DND-41 (cell line): Measurements from ENCODE around the gene FUBP3.

Experiments used
- ATAC-seq: fragments of 200-7000 bp; cut with Tn5 transposase; 3 replicates; pipeline ENCODE4 v1.9.1; 2021; ENCODE audit warnings: low read depth; ENCODE audit not compliant: insufficient read depth
- DNase-seq: peaks from one replicate; pipeline ENCODE4 v3.0.0-alpha.2; 2020
- H2AFZ ChIP-seq: 2 replicates; pipeline ENCODE4 v1.6.0; 2012; ENCODE audit warnings: low read depth, low read length
- H3K27ac ChIP-seq: 2 replicates; pipeline ENCODE4 v1.5.1; 2012; ENCODE audit warnings: low read length, inconsistent platforms
- H3K27me3 ChIP-seq: fragments of 200-600 bp; sonication (generic); 2 replicates; pipeline ENCODE4 v1.6.0; 2012; ENCODE audit warnings: low read length, mild to moderate bottlenecking, inconsistent platforms; ENCODE audit not compliant: insufficient read depth, poor library complexity
- H3K36me3 ChIP-seq: 2 replicates; pipeline ENCODE4 v1.5.1; 2012; ENCODE audit warnings: low read length, inconsistent platforms; ENCODE audit not compliant: insufficient read depth
- H3K4me1 ChIP-seq: 2 replicates; pipeline ENCODE4 v1.5.1; 2012; ENCODE audit warnings: mild to moderate bottlenecking, low read length; ENCODE audit not compliant: insufficient read depth
- H3K4me2 ChIP-seq: 2 replicates; pipeline ENCODE4 v1.6.0; 2012; ENCODE audit warnings: mild to moderate bottlenecking, moderate library complexity, low read length, inconsistent platforms; ENCODE audit not compliant: insufficient read depth
- H3K4me3 ChIP-seq, 2 experiments: fragments of 200-600 bp in 1 of 2; shearing (Covaris generic) in 1 of 2; 2 replicates each; pipeline ENCODE4 v1.5.1; 2012 to 2016; ENCODE audit warnings: inconsistent platforms in 2 of 2, low read length in 2 of 2, mild to moderate bottlenecking in 2 of 2, low read depth in 1 of 2, moderate library complexity in 1 of 2
- H3K79me2 ChIP-seq: 2 replicates; pipeline ENCODE4 v1.6.0; 2012; ENCODE audit warnings: low read length, inconsistent platforms; ENCODE audit not compliant: insufficient read depth
- H3K9ac ChIP-seq: 2 replicates; pipeline ENCODE4 v1.6.0; 2012; ENCODE audit warnings: low read depth, mild to moderate bottlenecking, inconsistent platforms, low read length, moderate library complexity
- H3K9me3 ChIP-seq: 2 replicates; pipeline ENCODE4 v1.5.1; 2012; ENCODE audit warnings: low read length, moderate library complexity, mild to moderate bottlenecking, inconsistent platforms; ENCODE audit not compliant: insufficient read depth, severe bottlenecking
- H4K20me1 ChIP-seq: 2 replicates; pipeline ENCODE4 v1.6.0; 2012; ENCODE audit warnings: low read length; ENCODE audit not compliant: insufficient read depth
- CTCF ChIP-seq: IDR thresholded peaks from 2 replicates; pipeline ENCODE4 v1.5.1; 2012; ENCODE audit warnings: borderline replicate concordance, low read length, moderate library complexity, mild to moderate bottlenecking; ENCODE audit not compliant: poor library complexity, severe bottlenecking; ENCODE audit errors: extremely low read depth
- EZH2 ChIP-seq: IDR thresholded peaks from 3 replicates; pipeline ENCODE4 v1.6.1; 2012; ENCODE audit warnings: borderline replicate concordance, low read depth, mild to moderate bottlenecking, moderate library complexity, low read length, inconsistent platforms; ENCODE audit not compliant: severe bottlenecking

FUBP3 gene

GRCh38 chr9:130632841-130633240, 53.5 kb downstream of the FUBP3 start:
- DNase-seq (no peak), ATAC-seq (no peak)
- Histone ChIP-seq H3K36me3 (peaks cover 88% of the 10 kb centered on the region), H3K4me2 (no peak overlapping the region), H4K20me1 (no peaks in the 10 kb centered on the region), H3K9me3 (no peaks in the 10 kb centered on the region), H3K27me3 (no peaks in the 10 kb centered on the region), H3K27ac (no peak overlapping the region), H3K9ac (no peak overlapping the region), H3K4me1 (no peaks in the 10 kb centered on the region), H3K4me3 (no peak overlapping the region), H3K79me2 (no peaks in the 10 kb centered on the region), H2AFZ (no peak overlapping the region)
- TF ChIP-seq CTCF: no peak
- no peak for TF ChIP-seq EZH2

GRCh38 chr9:130633336-130634190, 54.2 kb downstream of the FUBP3 start:
- H3K9ac ChIP-seq: no peak overlapping the region
- H3K79me2 ChIP-seq: no peaks in the 10 kb centered on the region
- H3K36me3 ChIP-seq: peaks cover 85% of the 10 kb centered on the region
- H3K4me3 ChIP-seq: no peak overlapping the region
- H4K20me1 ChIP-seq: no peaks in the 10 kb centered on the region
- no peak overlapping the region for H3K4me2 ChIP-seq
- no peaks in the 10 kb centered on the region for H3K4me1 ChIP-seq
- H3K27ac ChIP-seq: no peak overlapping the region
- H3K9me3 ChIP-seq: no peaks in the 10 kb centered on the region
- TF ChIP-seq CTCF (no peak), EZH2 (no peak)
- no peak overlapping the region for H2AFZ ChIP-seq
- H3K27me3 ChIP-seq: no peaks in the 10 kb centered on the region
- DNase-seq (no peak), ATAC-seq (no peak)

- Histone ChIP-seq H3K4me2 (no peak overlapping the region), H3K36me3 (peaks cover 83% of the 10 kb centered on the region), H3K9me3 (no peaks in the 10 kb centered on the region)
Measured at GRCh38 chr9:130634191-130634768, 54.9 kb downstream of the FUBP3 start.

More at GRCh38 chr9:130634191-130634768, 54.9 kb downstream of the FUBP3 start:
- no peak for ATAC-seq
- no peak for DNase-seq
- Histone ChIP-seq H3K79me2 (no peaks in the 10 kb centered on the region), H3K27ac (no peak overlapping the region), H2AFZ (no peak overlapping the region), H3K4me1 (no peaks in the 10 kb centered on the region), H4K20me1 (no peaks in the 10 kb centered on the region), H3K4me3 (no peak overlapping the region), H3K9ac (no peak overlapping the region), H3K27me3 (no peaks in the 10 kb centered on the region)
- no peak for TF ChIP-seq EZH2
- no peak for TF ChIP-seq CTCF
